HG03354 (cell line): ENCODE data around the gene STAT5B.
"Not testable (repeated sequence)": the region's sequence is repeated elsewhere in the genome, so short reads cannot be mapped to it uniquely, and the experiment has no call there.

Source experiments
- ATAC-seq: cut with Tn5 transposase; IDR thresholded peaks from one replicate; pipeline ENCODE4 v1.9.1; 2021; ENCODE audit warnings: mild to moderate bottlenecking; ENCODE audit not compliant: unreplicated experiment, poor library complexity, severe bottlenecking

STAT5B gene

GRCh38 chr17:42186191-42186590, 90.0 kb downstream of the STAT5B start:
- not testable (repeated sequence) for ATAC-seq

- no peak for ATAC-seq
These were observed 90.6 kb downstream of the STAT5B start for GRCh38 chr17:42185621-42185930.

- no peak for ATAC-seq
These were observed 91.2 kb downstream of the STAT5B start, which contains the start of gene HCRT for GRCh38 chr17:42184713-42185620. TSS of gene HCRT (minus strand) at chr17:42185452. CDS start at chr17:42185365, 87 bp downstream.

- no peak for ATAC-seq
These were observed 92.2 kb downstream of the STAT5B start for GRCh38 chr17:42183741-42184711.

- no peak for ATAC-seq
These were observed 93.1 kb downstream of the STAT5B start for GRCh38 chr17:42182927-42183734.

- ATAC-seq, result no peak
These were observed 94.4 kb downstream of the STAT5B start for GRCh38 chr17:42181851-42182207.

- ATAC-seq, result peak; percentile 48
These were observed 95.0 kb downstream of the STAT5B start, which contains the start of gene KCNH4 for GRCh38 chr17:42180922-42181850. TSS of gene KCNH4 (minus strand) at chr17:42181142. CDS start at chr17:42180945, 197 bp downstream.

GRCh38 chr17:42180411-42180921, 95.7 kb downstream of the STAT5B start:
- no peak for ATAC-seq

- no peak for ATAC-seq
These were observed 96.2 kb downstream of the STAT5B start for GRCh38 chr17:42179911-42180410.

GRCh38 chr17:42179335-42179734, 96.9 kb downstream of the STAT5B start:
- no peak for ATAC-seq

- ATAC-seq, result no peak
These were observed 97.4 kb downstream of the STAT5B start for GRCh38 chr17:42178817-42179216.

GRCh38 chr17:42177684-42178083, 98.5 kb downstream of the STAT5B start:
- no peak for ATAC-seq

GRCh38 chr17:42174126-42174783, 101.9 kb downstream of the STAT5B start:
- ATAC-seq, result no peak

GRCh38 chr17:42171831-42172230, 104.4 kb downstream of the STAT5B start:
- no peak for ATAC-seq

- no peak for ATAC-seq
These were observed 106.8 kb downstream of the STAT5B start for GRCh38 chr17:42169351-42169750.

GRCh38 chr17:42167807-42168206, 108.4 kb downstream of the STAT5B start:
- no peak for ATAC-seq

GRCh38 chr17:42166196-42166763, 109.9 kb downstream of the STAT5B start:
- ATAC-seq, result no peak
